PC-9 (cell line): ENCODE data around the gene LDLRAD2. TPM values are rescaled to one million over a fixed set of nuclear protein-coding genes. Genes with fewer than 3 reads are reported as not detected.

Experiments used
- BruUV-seq: library from RNA; stranded (reverse); fragments of 400-500 nt; replicated peaks from 2 replicates; lab custom pipeline; 2021; lab: Mats Ljungman, UMichigan
- CTCF ChIA-PET: fragments of 300-600 bp; sonication (Branson Sonifier 250); formaldehyde crosslinking; loops from one replicate; lab custom pipeline; 2022; ENCODE audit warnings: antibody characterized with exemption; lab: Charles Lee
- POLR2A ChIA-PET: fragments of 300-600 bp; sonication (Branson Sonifier 250); formaldehyde crosslinking; loops from one replicate; lab custom pipeline; 2022; ENCODE audit warnings: antibody characterized with exemption; ENCODE audit not compliant: unreplicated experiment; lab: Charles Lee
- DNase-seq, 2 experiments: peaks; one replicate each; pipeline versions ENCODE4 v3.0.0 to v3.0.0-alpha.2; 2015 to 2022; ENCODE audit warnings: mixed read lengths in 1 of 2
- H2AFZ ChIP-seq: fragments of 200-600 bp; sonication (generic); 2 replicates; pipeline ENCODE4 v1.8.1; 2017; ENCODE audit warnings: antibody characterized with exemption
- H3F3A ChIP-seq: fragments of 200-600 bp; sonication (generic); 2 replicates; pipeline ENCODE4 v1.8.1; 2017; ENCODE audit warnings: antibody characterized with exemption, mild to moderate bottlenecking, low read depth; ENCODE audit not compliant: insufficient read depth
- H3K27ac ChIP-seq: fragments of 200-600 bp; sonication (generic); 2 replicates; pipeline ENCODE4 v1.6.1; 2016; ENCODE audit warnings: mixed run types
- H3K27me3 ChIP-seq: fragments of 200-600 bp; sonication (generic); 2 replicates; pipeline ENCODE4 v1.6.1; 2016; ENCODE audit warnings: low read depth, mixed run types; ENCODE audit not compliant: insufficient read depth
- H3K36me3 ChIP-seq: fragments of 200-600 bp; sonication (generic); 2 replicates; pipeline ENCODE4 v1.6.1; 2016; ENCODE audit warnings: low read depth, mixed run types
- H3K4me1 ChIP-seq: fragments of 200-600 bp; sonication (generic); replicated peaks from 2 replicates; pipeline ENCODE4 v1.6.1; 2016; ENCODE audit warnings: mixed run types; ENCODE audit not compliant: insufficient read depth
- H3K4me2 ChIP-seq: fragments of 200-600 bp; sonication (generic); 2 replicates; pipeline ENCODE4 v1.6.1; 2017; ENCODE audit warnings: mixed run types
- H3K4me3 ChIP-seq: fragments of 200-600 bp; sonication (generic); 2 replicates; pipeline ENCODE4 v1.6.1; 2016; ENCODE audit warnings: mixed run types
- H3K79me2 ChIP-seq: fragments of 200-600 bp; sonication (generic); 2 replicates; pipeline ENCODE4 v1.6.1; 2017; ENCODE audit warnings: low read depth, mixed run types
- H3K9me2 ChIP-seq: fragments of 200-600 bp; sonication (generic); 2 replicates; pipeline ENCODE4 v1.8.1; 2017; ENCODE audit warnings: mild to moderate bottlenecking; ENCODE audit not compliant: insufficient read depth
- H3K9me3 ChIP-seq: fragments of 200-600 bp; sonication (generic); 2 replicates; pipeline ENCODE4 v1.8.1; 2016; ENCODE audit warnings: low read depth; ENCODE audit not compliant: insufficient read depth
- H4K20me1 ChIP-seq: fragments of 200-600 bp; sonication (generic); 2 replicates; pipeline ENCODE4 v1.8.1; 2017; ENCODE audit not compliant: insufficient read depth
- CTCF ChIP-seq: fragments of 200-600 bp; sonication (generic); conservative IDR thresholded peaks from 2 replicates; pipeline ENCODE4 v1.6.1; 2017; ENCODE audit warnings: mixed run types, antibody characterized with exemption, mild to moderate bottlenecking, moderate library complexity
- EZH2 ChIP-seq: fragments of 200-600 bp; sonication (generic); IDR thresholded peaks from 2 replicates; pipeline ENCODE4 v1.8.0; 2017; ENCODE audit warnings: antibody characterized with exemption, low read depth
- intact Hi-C: fragments of 100-400 bp; cut with micrococcal nuclease; formaldehyde crosslinking; loops from one replicate; pipeline ENCODE4 v1.10.0; 2022; ENCODE audit not compliant: unreplicated experiment
- total RNA-seq: library from RNA; stranded (reverse); gene quantifications from 2 replicates; pipeline ENCODE4 v1.2.3, GENCODE V29; 2021

Gene LDLRAD2
- total RNA-seq, 1 experiment from 2014 or later = not detected

GRCh38 chr1:21814241-21814918 is 2.3 kb downstream of the LDLRAD2 start:
- no peak overlapping the region for H3K4me2 ChIP-seq
- DNase-seq = no peak
- no peak overlapping the region for H2AFZ ChIP-seq
- BruUV-seq = no TSS peak
- H3K9me2 ChIP-seq = no peaks in the 10 kb centered on the region
- H3K27ac ChIP-seq = no peak overlapping the region
- POLR2A ChIA-PET = no interaction called here
- intact Hi-C loops = no loop called here
- no peaks in the 10 kb centered on the region for H3K27me3 ChIP-seq
- no peaks in the 10 kb centered on the region for H3K9me3 ChIP-seq
- H3K79me2 ChIP-seq = no peaks in the 10 kb centered on the region
- H3K4me3 ChIP-seq = no peak overlapping the region
- peaks cover 33% of the 10 kb centered on the region for H3K4me1 ChIP-seq
- H3K36me3 ChIP-seq = no peaks in the 10 kb centered on the region
- H3F3A ChIP-seq = peaks cover 19% of the 10 kb centered on the region
- no peaks in the 10 kb centered on the region for H4K20me1 ChIP-seq
- TF ChIP-seq CTCF (no peak; the same call in 1 of the 2 replicates), EZH2 (no peak)
- CTCF ChIA-PET = interaction anchor here (0.7 kb wide), 1 partner anchor 31 kb away, joined by 12 read pairs; no protein-coding TSS in a partner anchor

DNA sequence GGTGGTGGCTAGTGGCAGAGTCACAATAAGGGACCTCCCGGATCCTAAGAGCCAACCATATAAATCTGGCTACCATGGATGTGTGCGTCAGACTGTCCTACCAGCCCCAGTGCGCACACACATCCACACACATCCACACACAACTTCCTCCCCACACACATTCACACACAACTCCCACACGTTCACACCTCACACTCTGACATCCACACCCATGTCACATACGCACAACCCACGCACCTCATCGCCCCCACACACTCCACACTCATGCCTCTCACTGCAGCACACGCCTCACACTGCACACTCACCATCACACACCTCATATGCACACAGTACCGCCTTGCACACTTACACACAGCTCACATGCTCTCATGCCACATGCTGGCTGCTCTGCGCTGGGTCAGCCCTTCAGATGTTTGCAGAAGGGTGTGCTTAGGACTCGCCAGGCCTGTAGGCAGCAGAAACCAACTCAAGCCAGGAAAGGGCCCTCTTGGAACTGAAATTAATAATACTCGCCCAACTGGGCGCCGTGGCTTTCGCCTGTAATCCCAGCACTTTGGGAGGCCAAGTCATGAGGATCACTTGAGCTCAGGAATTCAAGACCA is 3.0 kb downstream of the LDLRAD2 start:
- Histone ChIP-seq H3K9me2 (no peaks in the 10 kb centered on the region), H3K4me2 (no peak overlapping the region), H3K4me1 (peaks cover 33% of the 10 kb centered on the region), H3K9me3 (no peaks in the 10 kb centered on the region), H3K27me3 (no peaks in the 10 kb centered on the region), H4K20me1 (no peaks in the 10 kb centered on the region), H3K36me3 (no peaks in the 10 kb centered on the region), H2AFZ (no peak overlapping the region), H3F3A (peaks cover 19% of the 10 kb centered on the region), H3K4me3 (no peak overlapping the region), H3K27ac (no peak overlapping the region), H3K79me2 (no peaks in the 10 kb centered on the region)
- TF ChIP-seq CTCF = no peak
- no peak for TF ChIP-seq EZH2
- no peak for DNase-seq
- POLR2A ChIA-PET = no interaction called here
- intact Hi-C loops = loop anchor here (5.0 kb wide), 1 partner anchor 113 kb away; no protein-coding TSS in a partner anchor
- BruUV-seq = no TSS peak
- CTCF ChIA-PET = interaction anchor here (0.6 to 0.7 kb wide), 2 partner anchors 31 to 312 kb away, joined by 3 to 12 read pairs; no protein-coding TSS in a partner anchor

GRCh38 chr1:21815724-21816321 is 3.8 kb downstream of the LDLRAD2 start:
- intact Hi-C loops = loop anchor here (2.0 to 5.0 kb wide), 2 partner anchors 33 to 114 kb away; partner anchors contain the start of gene USP48
- BruUV-seq = no TSS peak
- CTCF ChIA-PET = no interaction called here

More at GRCh38 chr1:21815724-21816321, 3.8 kb downstream of the LDLRAD2 start:
- Histone ChIP-seq H3K9me3 (no peaks in the 10 kb centered on the region), H3K4me1 (peaks cover 33% of the 10 kb centered on the region), H3K4me3 (no peak overlapping the region), H3K79me2 (no peaks in the 10 kb centered on the region), H3K36me3 (no peaks in the 10 kb centered on the region), H3K27ac (0 out of 2 replicates have a peak overlapping the region, but pooled peaks have one; percentile 79), H3K4me2 (no peak overlapping the region), H3K27me3 (no peaks in the 10 kb centered on the region), H3K9me2 (no peaks in the 10 kb centered on the region), H3F3A (peaks cover 19% of the 10 kb centered on the region), H2AFZ (no peak overlapping the region), H4K20me1 (no peaks in the 10 kb centered on the region)
- TF ChIP-seq CTCF (no peak), EZH2 (no peak)
- POLR2A ChIA-PET = no interaction called here
- DNase-seq = no peak
